ENCODE results near the gene ARHGAP19.

- no peak for TF ChIP-seq CTCF (conservative IDR thresholded peaks at IDR 0.05)
- no peak for TF ChIP-seq ZFX (IDR thresholded peaks at IDR 0.05)
Observed at GRCh38 chr10:97336006-97336405, 43.6 kb upstream of the ARHGAP19 start.
